Measurements from ENCODE around the gene FAM168B. TPM values are rescaled to one million over a fixed set of nuclear protein-coding genes. Genes with fewer than 3 reads are reported as not detected.

Gene FAM168B
- total and polyA plus RNA-seq, 8 donors, result 63.3 to 99.6 (median 85.1) TPM

- no peak for DNase-seq
- Histone ChIP-seq H3K27me3 (peaks cover 0 to 21% of the 10 kb centered on the region in 2 donors), H3K27ac (no peak overlapping the region), H3K4me3 (no peak overlapping the region), H3K4me1 (no peaks in the 10 kb centered on the region), H3K36me3 (no peaks in the 10 kb centered on the region), H3K9me3 (no peaks in the 10 kb centered on the region)
- intact Hi-C loops (cut with DNase I), result no loop called here
- no peak for TF ChIP-seq CTCF (IDR thresholded peaks at IDR 0.05)
- no peak for ATAC-seq
Observed at GRCh38 chr2:131005216-131005935, 87.9 kb downstream of the FAM168B start.

GRCh38 chr2:131004446-131005209 lies 88.6 kb downstream of the FAM168B start:
- ATAC-seq, result no peak
- no peaks in the 10 kb centered on the region for H3K4me1 ChIP-seq
- intact Hi-C loops (cut with DNase I), result no loop called here
- no peak overlapping the region for H3K27ac ChIP-seq
- no peak overlapping the region for H3K4me3 ChIP-seq
- no peak for TF ChIP-seq CTCF (IDR thresholded peaks at IDR 0.05)
- no peak for DNase-seq
- H3K36me3 ChIP-seq, result no peaks in the 10 kb centered on the region
- no peaks in the 10 kb centered on the region for H3K9me3 ChIP-seq
- H3K27me3 ChIP-seq, result peaks cover 0 to 24% of the 10 kb centered on the region in 2 donors

- Histone ChIP-seq H3K9me3 (no peaks in the 10 kb centered on the region), H3K4me1 (no peaks in the 10 kb centered on the region), H3K27ac (no peak overlapping the region), H3K36me3 (no peaks in the 10 kb centered on the region), H3K4me3 (no peak overlapping the region), H3K27me3 (peaks cover 0 to 17% of the 10 kb centered on the region in 2 donors)
- ATAC-seq (no peak), DNase-seq (no peak)
- intact Hi-C loops (cut with DNase I), result no loop called here
- no peak for TF ChIP-seq CTCF (IDR thresholded peaks at IDR 0.05)
Observed at GRCh38 chr2:130998561-130998960, 94.7 kb downstream of the FAM168B start.

Other genes starting within 250 kb of the FAM168B start
- 100 to 1,000 TPM in 1 of 2 donors, 10 to 100 TPM in 1; 86.6 to 106 TPM for gene PLEKHB2, start 11.9 kb upstream of the FAM168B start, total RNA-seq
- 10 to 100 TPM; 33.1 to 38.5 (median 36.9) TPM for gene PLEKHB2, start 11.9 kb upstream of the FAM168B start, polyA plus RNA-seq (ENCODE audit: insufficient read length in 6 of 6)
- gene POTEE, start 116.1 kb upstream of the FAM168B start, total RNA-seq, result under 1 TPM; 0.09 to 0.16 TPM
- gene POTEE, start 116.1 kb upstream of the FAM168B start, polyA plus RNA-seq (ENCODE audit: insufficient read length in 6 of 6), result under 1 TPM; 0.03 to 0.21 (median 0.08) TPM